Gastroesophageal sphincter (tissue), 4 donors: ENCODE measurements around the gene TECPR2. TPM values are rescaled to one million over a fixed set of nuclear protein-coding genes. Genes with fewer than 3 reads are reported as not detected.
A peak's percentile ranks its signal among the peaks of the same experiment; 100 is the strongest.

Experiments used
- ATAC-seq: fragments of 150-250 bp; one replicate; pipeline ENCODE4 v1.9.1; 2016; ENCODE audit warnings: mild to moderate bottlenecking, moderate library complexity
- H3K27ac ChIP-seq, 4 donors: fragments of 200-600 bp; sonication (generic) in 3 of 4; 1 replicate in 3 of 4; 2 replicates in 1 of 4; pipeline ENCODE4 v1.5.1; 2016 to 2019
- H3K27me3 ChIP-seq: fragments of 200-600 bp; sonication (generic); one replicate; pipeline ENCODE4 v1.5.1; 2019
- H3K36me3 ChIP-seq, 2 donors: fragments of 200-600 bp; sonication (generic); one replicate each; pipeline ENCODE4 v1.5.1; 2019; ENCODE audit warnings: control low read depth in 1 of 2
- H3K4me1 ChIP-seq, 3 donors: fragments of 200-600 bp; sonication (generic); 1 replicate in 2 of 3; 2 replicates in 1 of 3; pipeline ENCODE4 v1.5.1; 2016 to 2019; ENCODE audit warnings: control low read depth in 2 of 3
- H3K4me3 ChIP-seq, 2 donors: fragments of 200-600 bp; sonication (generic); one replicate each; pipeline ENCODE4 v1.5.1; 2019; ENCODE audit warnings: mild to moderate bottlenecking in 1 of 2, moderate library complexity in 1 of 2
- H3K9me3 ChIP-seq, 3 donors: fragments of 200-600 bp; sonication (generic); one replicate each; pipeline ENCODE4 v1.5.1; 2017 to 2019; ENCODE audit warnings: control low read depth in 2 of 3
- EP300 ChIP-seq: sonication (generic); formaldehyde crosslinking; IDR thresholded peaks from one replicate; pipeline ENCODE4 v1.6.1; 2017; ENCODE audit warnings: antibody characterized with exemption, mild to moderate bottlenecking
- POLR2A ChIP-seq, 2 donors: fragments of 450-650 bp; IDR thresholded peaks; one replicate each; pipeline ENCODE4 v1.6.1; 2017; ENCODE audit warnings: antibody characterized with exemption in 2 of 2, mild to moderate bottlenecking in 2 of 2, moderate library complexity in 1 of 2
- POLR2AphosphoS5 ChIP-seq: sonication (generic); formaldehyde crosslinking; IDR thresholded peaks from one replicate; pipeline ENCODE4 v1.6.1; 2017; ENCODE audit warnings: antibody characterized with exemption
- WGBS, 2 donors: methylation state at CpG; one replicate each; pipeline ENCODE4 v1.1.5; 2018; ENCODE audit warnings: low coverage in 1 of 2; 5-methylcytosine and 5-hydroxymethylcytosine counted together
- total RNA-seq, 4 donors: library from RNA; depleted of rRNA; stranded (reverse); fragments of >200 nt; gene quantifications; one replicate each; pipeline ENCODE4 v1.1.0, GENCODE V29; 2016
- TF ChIP-seq, protein P1 (sequence below), 4 experiments: fragments of 200-600 bp in 2 of 4; fragments of 450-650 bp in 2 of 4; sonication (generic) in 1 of 4; IDR thresholded peaks; one replicate each; pipeline ENCODE4 v1.5.1; 2017 to 2019; ENCODE audit warnings: antibody characterized with exemption in 4 of 4, mild to moderate bottlenecking in 2 of 4, moderate library complexity in 2 of 4

TECPR2 gene
- total RNA-seq, 4 donors from 2014 or later, result 26.0 to 57.2 (median 30.5) TPM

DNA sequence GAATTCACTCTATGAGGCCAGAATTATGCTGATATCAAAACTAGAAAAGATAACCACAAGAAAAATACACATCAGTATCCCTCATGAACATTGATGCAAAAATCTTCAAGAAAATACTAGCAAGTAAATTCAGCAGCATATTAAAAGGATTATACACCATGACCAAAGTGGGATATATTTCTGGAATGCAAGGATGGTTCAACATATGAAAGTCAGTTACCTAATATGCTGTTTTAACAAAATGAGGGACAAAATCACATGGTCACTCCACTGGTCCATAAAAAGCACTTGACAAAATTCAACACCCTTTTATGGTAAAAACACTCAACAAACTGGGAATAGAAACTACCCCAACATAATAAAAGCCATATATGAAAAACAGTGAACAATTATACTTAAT is 40.3 kb downstream of the TECPR2 start:
- peaks cover 0 to 16% (median 0%) of the 10 kb centered on the region in 3 donors for H3K9me3 ChIP-seq
- TF ChIP-seq POLR2AphosphoS5 (no peak), POLR2A (IDR thresholded peaks at IDR 0.05) (no peak), EP300 (no peak)
- TF ChIP-seq, protein P1, sequence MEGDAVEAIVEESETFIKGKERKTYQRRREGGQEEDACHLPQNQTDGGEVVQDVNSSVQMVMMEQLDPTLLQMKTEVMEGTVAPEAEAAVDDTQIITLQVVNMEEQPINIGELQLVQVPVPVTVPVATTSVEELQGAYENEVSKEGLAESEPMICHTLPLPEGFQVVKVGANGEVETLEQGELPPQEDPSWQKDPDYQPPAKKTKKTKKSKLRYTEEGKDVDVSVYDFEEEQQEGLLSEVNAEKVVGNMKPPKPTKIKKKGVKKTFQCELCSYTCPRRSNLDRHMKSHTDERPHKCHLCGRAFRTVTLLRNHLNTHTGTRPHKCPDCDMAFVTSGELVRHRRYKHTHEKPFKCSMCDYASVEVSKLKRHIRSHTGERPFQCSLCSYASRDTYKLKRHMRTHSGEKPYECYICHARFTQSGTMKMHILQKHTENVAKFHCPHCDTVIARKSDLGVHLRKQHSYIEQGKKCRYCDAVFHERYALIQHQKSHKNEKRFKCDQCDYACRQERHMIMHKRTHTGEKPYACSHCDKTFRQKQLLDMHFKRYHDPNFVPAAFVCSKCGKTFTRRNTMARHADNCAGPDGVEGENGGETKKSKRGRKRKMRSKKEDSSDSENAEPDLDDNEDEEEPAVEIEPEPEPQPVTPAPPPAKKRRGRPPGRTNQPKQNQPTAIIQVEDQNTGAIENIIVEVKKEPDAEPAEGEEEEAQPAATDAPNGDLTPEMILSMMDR (IDR thresholded peaks at IDR 0.05), result no peak
- H3K4me3 ChIP-seq, result no peak overlapping the region
- peaks cover 0 to 18% (median 3%) of the 10 kb centered on the region in 3 donors for H3K4me1 ChIP-seq
- ATAC-seq, result no peak
- no peaks in the 10 kb centered on the region for H3K27me3 ChIP-seq
- H3K27ac ChIP-seq, result no peak overlapping the region
- H3K36me3 ChIP-seq, result peaks cover 0 to 21% of the 10 kb centered on the region in 2 donors

DNA sequence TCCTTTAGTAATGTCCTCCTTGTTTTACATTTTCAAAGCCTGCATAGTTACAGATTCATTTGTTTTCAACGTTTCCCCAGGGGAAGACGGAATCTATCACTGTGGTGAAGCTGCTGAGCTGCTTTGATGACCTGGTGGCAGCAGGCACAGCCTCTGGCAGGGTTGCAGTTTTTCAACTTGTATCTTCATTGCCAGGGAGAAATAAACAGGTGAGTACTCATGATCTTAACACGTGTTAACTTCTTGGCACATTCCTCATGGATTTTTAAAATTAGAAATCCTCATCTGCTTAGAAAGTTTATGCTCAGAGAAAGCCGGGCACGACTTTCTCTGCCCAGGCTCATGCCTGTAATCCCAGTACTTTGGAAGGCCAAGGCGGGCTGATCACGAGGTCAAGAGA is 44.5 kb downstream of the TECPR2 start:
- H3K36me3 ChIP-seq, result peaks cover 0 to 28% of the 10 kb centered on the region in 2 donors
- peak; percentile 63 for ATAC-seq
- 32 to 56% methylated on average over 3 to 5 of the region's 7 CpGs for WGBS, 2 donors
- no peak overlapping the region for H3K4me3 ChIP-seq
- H3K9me3 ChIP-seq, result peaks cover 0 to 16% (median 0%) of the 10 kb centered on the region in 3 donors
- H3K27ac ChIP-seq, result peak overlapping the region; percentile 87 to 99 (median 90)
- peaks cover 5 to 37% (median 6%) of the 10 kb centered on the region in 3 donors for H3K4me1 ChIP-seq
- no peaks in the 10 kb centered on the region for H3K27me3 ChIP-seq
- TF ChIP-seq POLR2AphosphoS5, result peak; percentile 47
- TF ChIP-seq, protein P1 (IDR thresholded peaks at IDR 0.05), result no peak

DNA sequence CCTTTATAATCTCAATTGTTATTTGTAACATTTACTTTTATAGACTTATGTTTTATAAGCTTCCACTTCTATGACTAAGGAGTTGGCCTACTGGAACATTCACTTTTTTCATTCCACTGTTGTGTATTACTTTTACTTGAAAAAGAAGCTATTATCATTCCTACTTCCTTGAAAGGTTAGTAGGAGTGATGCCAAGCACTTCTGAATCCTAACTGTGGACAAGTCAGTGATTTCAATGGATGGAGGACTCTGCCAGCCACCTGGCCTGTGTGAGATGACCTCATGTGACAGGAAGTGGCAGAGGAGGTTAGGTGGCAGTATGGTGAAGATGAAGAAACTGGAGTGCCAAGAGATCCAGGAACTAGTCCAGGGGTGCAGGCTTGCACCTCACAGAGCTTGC is 46.0 kb downstream of the TECPR2 start:
- Histone ChIP-seq H3K4me1 (peaks cover 5 to 37% (median 6%) of the 10 kb centered on the region in 3 donors), H3K27me3 (no peaks in the 10 kb centered on the region), H3K4me3 (no peak overlapping the region), H3K27ac (peak overlapping the region; percentile 87 to 99 (median 90)), H3K9me3 (peaks cover 0 to 1% (median 0%) of the 10 kb centered on the region in 3 donors), H3K36me3 (peaks cover 0 to 26% of the 10 kb centered on the region in 2 donors)
- peak; percentile 79 for ATAC-seq
- TF ChIP-seq EP300 (no peak), POLR2AphosphoS5 (peak; percentile 77)

DNA sequence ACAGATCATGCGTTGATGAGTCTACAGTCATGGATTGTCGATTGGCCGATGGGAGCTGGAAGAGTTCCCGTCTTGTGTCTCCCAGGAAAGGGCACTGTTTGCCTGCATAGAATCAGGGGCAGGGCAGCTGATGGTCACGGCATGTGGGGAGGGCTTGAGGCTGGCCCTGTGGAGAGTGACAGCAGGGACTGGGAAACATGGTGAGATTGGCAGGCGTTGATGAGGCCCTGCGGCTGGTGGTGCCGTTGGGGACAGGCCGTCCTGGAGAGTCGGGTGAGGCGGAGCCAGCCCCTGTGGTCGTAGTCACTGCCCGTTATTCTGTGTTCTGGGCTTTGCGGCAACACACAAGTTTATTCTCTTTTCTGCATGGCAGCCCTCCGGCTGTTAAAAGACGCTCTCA is 52.9 kb downstream of the TECPR2 start:
- Histone ChIP-seq H3K9me3 (no peaks in the 10 kb centered on the region), H3K27me3 (no peaks in the 10 kb centered on the region), H3K27ac (no peak overlapping the region), H3K36me3 (peaks cover 0 to 38% of the 10 kb centered on the region in 2 donors), H3K4me1 (peaks cover 0 to 5% (median 0%) of the 10 kb centered on the region in 3 donors), H3K4me3 (no peak overlapping the region)
- 78 to 93% methylated on average over 5 to 6 of the region's 16 CpGs for WGBS, 2 donors
- no peak for ATAC-seq
- TF ChIP-seq POLR2AphosphoS5 (no peak), POLR2A (IDR thresholded peaks at IDR 0.05) (no peak), EP300 (no peak)
- TF ChIP-seq, protein P1 (IDR thresholded peaks at IDR 0.05), result no peak

DNA sequence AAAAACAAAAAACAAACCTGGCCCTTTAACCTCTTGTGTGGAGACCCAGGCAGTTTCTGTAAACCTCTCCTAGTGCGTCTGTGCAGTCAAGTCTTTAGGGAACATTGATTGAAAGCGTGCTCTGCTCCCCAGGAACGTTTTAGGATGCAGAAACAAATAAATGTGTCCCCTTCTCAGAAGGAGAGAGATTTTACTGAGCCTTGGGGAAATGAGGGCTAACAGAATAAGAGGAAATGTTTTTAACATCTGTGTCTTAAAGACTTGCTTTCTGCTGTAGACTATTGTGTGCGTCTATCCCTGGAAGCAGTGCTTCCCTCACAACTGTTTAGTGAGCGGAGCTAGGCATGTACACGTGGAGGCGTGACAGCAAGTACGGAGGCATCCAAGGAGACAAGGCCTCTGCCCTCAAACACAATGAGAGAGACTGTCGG is 54.3 kb downstream of the TECPR2 start:
- ATAC-seq, result no peak
- no peak overlapping the region for H3K4me3 ChIP-seq
- no peaks in the 10 kb centered on the region for H3K27me3 ChIP-seq
- TF ChIP-seq POLR2AphosphoS5, result no peak
- peaks cover 0 to 44% of the 10 kb centered on the region in 2 donors for H3K36me3 ChIP-seq
- H3K4me1 ChIP-seq, result peaks cover 0 to 5% (median 0%) of the 10 kb centered on the region in 3 donors
- no peak overlapping the region for H3K27ac ChIP-seq
- H3K9me3 ChIP-seq, result no peaks in the 10 kb centered on the region
- 74 to 85% methylated on average over 4 to 9 of the region's 9 CpGs for WGBS, 2 donors

DNA sequence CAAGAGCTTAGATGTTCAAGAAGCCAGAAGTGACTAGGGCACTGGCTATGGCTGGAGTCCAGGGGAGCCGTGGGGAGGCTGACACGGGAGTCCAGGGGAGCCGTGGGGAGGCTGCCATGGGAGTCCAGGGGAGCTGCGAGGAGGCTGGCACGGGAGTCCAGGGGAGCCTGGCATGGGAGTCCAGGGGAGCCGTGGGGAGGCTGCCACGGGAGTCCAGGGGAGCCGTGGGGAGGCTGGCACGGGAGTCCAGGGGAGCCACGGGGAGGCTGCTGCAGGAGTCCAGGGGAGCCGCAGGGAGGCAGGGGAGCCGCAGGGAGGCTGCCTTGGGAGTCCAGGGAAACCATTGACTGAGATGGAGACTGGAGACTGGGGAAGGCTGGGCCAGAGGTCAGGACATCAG is 54.9 kb downstream of the TECPR2 start:
- no peak for TF ChIP-seq POLR2A (IDR thresholded peaks at IDR 0.05)
- Histone ChIP-seq H3K36me3 (peaks cover 0 to 47% of the 10 kb centered on the region in 2 donors), H3K4me1 (peaks cover 0 to 5% (median 0%) of the 10 kb centered on the region in 3 donors), H3K27me3 (no peaks in the 10 kb centered on the region), H3K4me3 (no peak overlapping the region), H3K27ac (no peak overlapping the region), H3K9me3 (no peaks in the 10 kb centered on the region)
- 100% methylated on average over 3 to 5 of the region's 12 CpGs for WGBS, 2 donors
- no peak for ATAC-seq
